GM18858 (cell line): Measurements from ENCODE around the gene TMEM117.
"Not testable (repeated sequence)": the region's sequence is repeated elsewhere in the genome, so short reads cannot be mapped to it uniquely, and the experiment has no call there.

Source experiments
- ATAC-seq: cut with Tn5 transposase; IDR thresholded peaks from one replicate; pipeline ENCODE4 v1.9.1; 2021; ENCODE audit not compliant: unreplicated experiment

The TMEM117 gene

GRCh38 chr12:44193281-44193680, 357.4 kb downstream of the TMEM117 start:
- ATAC-seq = peak; percentile 100

GRCh38 chr12:44195719-44196118, 359.8 kb downstream of the TMEM117 start:
- ATAC-seq = not testable (repeated sequence)

- ATAC-seq = no peak
Measured at GRCh38 chr12:44206045-44206444, 370.2 kb downstream of the TMEM117 start.

DNA sequence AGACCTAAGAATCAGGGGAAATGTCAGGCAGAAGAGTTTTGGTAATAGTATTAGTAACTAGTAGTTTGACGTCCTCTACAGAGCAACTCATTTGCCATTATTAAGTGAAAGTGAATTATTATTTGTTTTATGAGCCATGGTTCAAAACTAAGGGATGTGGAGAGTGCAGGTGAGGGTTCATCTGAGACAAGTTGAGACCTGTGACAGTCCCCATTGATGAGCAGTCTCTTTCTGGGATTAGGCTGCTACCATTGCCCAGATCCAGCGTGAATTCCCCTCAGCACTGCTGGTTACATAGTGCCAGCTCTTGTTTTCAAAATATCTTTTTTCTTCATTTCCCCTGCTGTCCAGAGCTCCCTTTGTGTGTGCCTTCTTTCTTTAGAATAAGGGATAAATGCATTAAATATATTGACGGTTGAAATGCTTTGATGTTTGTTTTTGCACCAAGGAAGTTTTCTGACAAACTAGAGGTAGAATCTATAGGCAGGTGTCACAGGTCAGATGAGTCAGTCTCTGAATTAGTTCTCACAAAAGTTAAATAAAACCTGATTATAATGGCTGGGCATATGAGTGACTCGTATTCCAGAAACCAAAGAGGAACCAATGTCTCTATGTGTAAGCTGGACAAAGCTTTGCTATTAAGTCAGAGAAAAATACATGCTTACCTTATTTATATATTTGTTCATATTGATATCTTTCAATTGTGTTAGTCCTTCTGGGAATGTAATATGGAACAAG, 381.4 kb downstream of the TMEM117 start:
- no peak for ATAC-seq

DNA sequence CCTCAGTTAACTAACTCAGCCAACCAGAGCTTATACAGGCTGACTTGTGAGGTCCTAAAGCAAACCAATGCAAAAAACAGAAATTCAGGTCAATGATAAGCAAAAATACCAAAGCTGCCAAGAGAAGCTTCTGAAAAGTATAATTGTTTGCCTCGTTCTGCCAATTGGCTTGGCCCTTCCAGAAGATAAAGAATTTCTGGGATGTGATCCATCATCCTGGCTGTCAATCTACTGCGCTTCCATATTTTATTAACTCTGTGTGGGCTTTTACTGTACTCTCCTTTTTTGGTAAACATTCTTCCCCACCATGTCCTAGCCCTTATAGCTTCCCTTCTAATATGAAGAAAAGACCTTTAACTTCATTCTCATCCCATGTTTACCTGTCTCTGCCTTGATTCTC, 387.9 kb downstream of the TMEM117 start:
- no peak for ATAC-seq

DNA sequence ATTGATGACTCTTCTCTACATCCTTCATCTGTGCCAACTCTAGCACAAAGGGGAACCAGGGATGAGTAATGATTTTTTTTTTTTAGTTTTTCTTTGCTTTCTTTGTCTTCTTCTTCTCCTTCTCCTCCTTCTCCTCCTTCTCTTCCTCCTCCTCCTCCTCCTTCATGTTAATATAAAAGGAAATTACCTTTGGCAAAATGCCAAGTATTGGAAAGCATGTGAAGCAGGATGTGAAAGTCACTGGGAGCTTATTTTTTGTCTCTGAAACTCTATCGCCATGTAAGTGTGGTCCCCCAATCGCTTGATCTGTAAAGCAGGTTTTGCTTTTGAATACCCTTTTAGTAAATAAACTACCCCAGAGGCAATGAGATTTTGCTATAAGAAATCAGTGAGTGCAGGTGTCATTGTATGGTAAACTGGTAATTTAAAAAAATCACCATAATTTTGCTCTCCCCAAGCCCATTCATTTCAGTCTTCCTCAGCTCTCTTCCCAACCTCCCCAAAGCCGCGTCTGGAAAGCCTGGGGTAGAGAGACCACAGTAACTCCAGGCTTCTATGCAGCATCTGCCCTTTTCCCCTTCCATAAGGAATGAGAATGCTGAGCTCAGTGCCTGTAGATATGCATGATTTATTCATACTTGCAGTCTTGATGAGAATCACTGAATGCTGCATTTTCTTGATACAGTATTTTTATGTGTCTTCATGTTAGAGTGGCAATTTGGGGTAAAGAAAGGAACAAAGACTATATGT, 388.7 kb downstream of the TMEM117 start:
- ATAC-seq = no peak

GRCh38 chr12:44225149-44225510, 389.2 kb downstream of the TMEM117 start:
- ATAC-seq = no peak

DNA sequence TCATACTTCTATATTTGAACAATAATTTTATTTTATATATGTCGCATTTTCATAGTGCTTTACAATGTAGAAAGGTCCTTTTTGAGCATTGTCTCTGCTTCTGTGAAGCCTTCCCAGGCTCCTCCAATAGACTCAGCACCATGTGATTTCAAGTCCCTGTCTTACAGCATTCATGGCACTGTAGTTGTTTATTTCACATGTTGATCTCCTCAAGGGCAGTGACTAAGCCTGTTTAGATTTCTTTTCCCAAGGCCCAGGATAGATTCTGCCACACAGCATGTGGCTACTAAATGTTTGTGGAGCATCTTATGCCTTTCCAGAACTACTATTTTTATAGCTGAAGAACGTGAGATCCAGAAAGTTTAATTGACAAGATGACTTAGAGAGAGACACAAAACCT, 391.7 kb downstream of the TMEM117 start:
- no peak for ATAC-seq

GRCh38 chr12:44229846-44230245, 394.0 kb downstream of the TMEM117 start:
- no peak for ATAC-seq

- ATAC-seq = no peak
Measured at GRCh38 chr12:44235674-44236073, 399.8 kb downstream of the TMEM117 start.

DNA sequence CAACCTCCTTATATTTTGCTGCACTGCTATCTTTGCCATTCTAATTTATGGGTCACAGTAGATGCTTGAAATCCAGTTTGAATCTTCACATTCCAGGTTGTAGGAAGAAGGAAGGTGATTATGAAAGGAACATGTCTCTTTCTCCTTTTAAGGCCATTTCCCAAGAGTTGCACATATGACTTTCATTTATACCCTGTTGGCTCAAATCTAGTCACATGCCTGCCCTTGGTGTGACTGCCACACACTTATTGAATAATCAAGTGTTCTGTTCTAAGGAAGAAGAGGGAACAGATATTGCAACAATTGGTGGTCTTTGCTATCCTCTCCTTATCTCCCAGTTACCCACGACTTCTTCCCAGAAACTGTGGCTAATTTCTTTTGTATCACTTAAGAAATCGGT, 404.3 kb downstream of the TMEM117 start:
- ATAC-seq = no peak

DNA sequence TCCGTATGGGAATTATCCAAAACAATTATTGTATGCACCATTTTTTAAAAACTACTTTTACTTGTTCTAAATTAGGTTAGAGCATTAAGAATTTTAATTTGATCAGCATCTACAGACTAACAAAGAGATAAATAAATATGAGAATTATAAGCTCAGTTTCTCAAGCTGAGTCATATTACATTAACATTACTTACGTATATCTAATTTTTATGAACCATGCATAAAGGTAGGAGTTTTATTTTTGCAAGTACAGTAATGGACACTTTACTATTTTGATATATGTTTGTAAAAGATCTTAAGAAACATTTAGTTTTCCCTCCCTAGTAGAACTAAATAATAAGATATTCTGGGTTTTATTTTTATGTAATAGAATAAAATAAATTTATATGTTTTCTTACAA, 410.1 kb downstream of the TMEM117 start:
- ATAC-seq = no peak

GRCh38 chr12:44246482-44247105, 410.7 kb downstream of the TMEM117 start:
- ATAC-seq = no peak

DNA sequence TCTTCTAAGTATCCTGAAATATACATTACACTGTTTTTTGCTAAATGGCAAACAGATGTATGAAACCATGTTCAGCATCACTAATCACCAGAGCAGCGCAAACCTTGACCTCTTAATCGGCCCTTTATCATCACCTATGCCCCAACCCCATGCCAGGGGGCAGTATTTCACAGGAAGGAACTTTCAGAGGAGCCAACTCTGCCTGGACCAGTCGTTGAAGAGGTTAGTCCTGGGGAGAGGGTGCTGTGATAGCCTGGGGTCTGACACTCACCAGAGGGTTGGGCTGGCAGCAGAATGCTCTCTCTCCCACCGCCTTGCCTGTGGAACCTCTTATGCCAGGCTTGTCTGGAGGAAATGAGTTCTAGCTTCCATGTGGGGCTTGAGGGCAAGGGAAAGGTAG, 411.7 kb downstream of the TMEM117 start:
- ATAC-seq = no peak

DNA sequence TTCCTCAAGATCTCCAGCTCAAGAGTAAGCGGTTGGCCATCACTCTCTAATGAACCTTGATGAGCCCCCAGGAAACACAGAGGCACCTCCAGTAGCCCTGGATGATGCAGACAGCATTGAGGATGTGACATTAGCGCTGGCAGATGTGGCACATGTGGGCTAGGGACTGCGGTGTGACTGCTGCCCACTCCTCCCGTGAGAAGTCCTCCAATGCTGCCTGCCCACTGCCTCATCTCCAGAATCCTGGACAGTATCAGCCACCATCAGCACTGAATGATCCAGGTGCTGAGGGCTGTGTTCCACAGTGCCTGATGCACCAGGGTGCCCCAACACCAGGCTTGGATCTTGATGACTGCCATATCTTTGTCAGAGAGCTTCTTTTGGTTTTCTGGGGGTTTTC, 412.6 kb downstream of the TMEM117 start:
- ATAC-seq = no peak

DNA sequence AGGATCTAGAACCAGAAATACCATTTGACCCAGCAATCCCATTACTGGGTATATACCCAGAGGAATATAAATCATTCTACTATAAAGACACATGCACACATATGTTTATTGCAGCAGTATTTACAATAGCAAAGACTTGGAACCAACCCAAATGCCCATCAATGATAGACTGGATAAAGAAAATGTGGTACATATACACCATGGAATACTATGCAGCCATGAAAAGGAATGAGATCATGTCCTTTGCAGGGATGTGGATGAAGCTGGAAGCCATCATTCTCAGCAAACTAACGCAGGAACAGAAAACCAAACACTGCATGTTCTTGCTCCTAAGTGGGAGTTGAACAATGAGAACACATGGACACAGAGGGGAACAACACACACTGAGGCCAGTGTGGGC, 414.6 kb downstream of the TMEM117 start:
- not testable (repeated sequence) for ATAC-seq

- ATAC-seq = no peak
Measured at GRCh38 chr12:44253338-44253856, 417.5 kb downstream of the TMEM117 start.

GRCh38 chr12:44258246-44258645, 422.4 kb downstream of the TMEM117 start:
- no peak for ATAC-seq

- ATAC-seq = no peak
Measured at GRCh38 chr12:44259890-44260289, 424.0 kb downstream of the TMEM117 start.

- no peak for ATAC-seq
Measured at GRCh38 chr12:44260581-44260980, 424.7 kb downstream of the TMEM117 start.

- ATAC-seq = no peak
Measured at GRCh38 chr12:44285321-44285960, 449.6 kb downstream of the TMEM117 start.
